Activated CD4-positive, alpha-beta T cell treated with anti-CD3 and anti-CD28 coated beads, Interleukin-2, Interleukin-4, amounts not matched to agents 100 ng/mL and 50 ng/mL, durations not matched to agents 16 hours and 8 hours (primary cell): Measurements from ENCODE around the gene TADA1.

ENCODE experiments used
- DNase-seq: peaks from one replicate; pipeline ENCODE4 v3.0.0-alpha.2; 2020; ENCODE audit warnings: low spot score

The TADA1 gene

GRCh38 chr1:166875734-166876539, at the start of gene TADA1:
Gene TADA1, minus strand, starts transcription at chr1:166876264. Its CDS starts 31 bp downstream, at chr1:166876233.
- peak; percentile 99 for DNase-seq

DNA sequence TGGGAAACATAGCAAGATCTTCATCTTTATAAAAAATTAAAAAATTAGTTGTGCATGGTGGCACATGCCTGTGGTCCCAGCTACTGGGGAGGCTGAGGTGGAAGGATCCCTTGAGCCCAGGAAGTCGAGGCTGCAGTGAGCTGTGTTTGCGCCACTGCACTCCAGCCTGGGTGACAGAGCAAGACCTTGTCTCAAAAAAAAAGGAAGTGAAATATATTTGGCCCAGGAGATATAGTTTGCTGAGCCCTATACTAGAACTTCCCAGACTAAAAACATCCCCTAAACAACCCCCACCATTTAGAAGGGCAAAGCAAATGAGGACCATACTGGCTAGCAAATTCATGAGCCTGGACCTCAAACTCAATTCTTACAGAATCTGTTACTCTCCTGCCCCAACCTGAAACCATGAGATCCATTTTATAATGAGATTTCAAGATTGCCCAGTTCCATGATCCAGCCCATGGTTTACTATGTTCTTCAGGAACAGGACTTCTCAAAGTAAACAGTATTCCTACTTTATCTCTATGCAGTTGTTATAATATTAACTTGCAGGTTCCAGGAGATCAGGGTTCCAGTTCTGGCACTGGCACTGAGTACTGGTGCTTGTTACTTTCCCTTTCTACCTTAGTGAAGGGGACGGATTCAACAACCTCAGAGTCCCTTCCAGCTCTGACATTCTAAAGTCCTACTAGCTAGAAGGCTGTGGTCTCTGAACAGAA, 48.9 kb upstream of the TADA1 start:
- DNase-seq = no peak

DNA sequence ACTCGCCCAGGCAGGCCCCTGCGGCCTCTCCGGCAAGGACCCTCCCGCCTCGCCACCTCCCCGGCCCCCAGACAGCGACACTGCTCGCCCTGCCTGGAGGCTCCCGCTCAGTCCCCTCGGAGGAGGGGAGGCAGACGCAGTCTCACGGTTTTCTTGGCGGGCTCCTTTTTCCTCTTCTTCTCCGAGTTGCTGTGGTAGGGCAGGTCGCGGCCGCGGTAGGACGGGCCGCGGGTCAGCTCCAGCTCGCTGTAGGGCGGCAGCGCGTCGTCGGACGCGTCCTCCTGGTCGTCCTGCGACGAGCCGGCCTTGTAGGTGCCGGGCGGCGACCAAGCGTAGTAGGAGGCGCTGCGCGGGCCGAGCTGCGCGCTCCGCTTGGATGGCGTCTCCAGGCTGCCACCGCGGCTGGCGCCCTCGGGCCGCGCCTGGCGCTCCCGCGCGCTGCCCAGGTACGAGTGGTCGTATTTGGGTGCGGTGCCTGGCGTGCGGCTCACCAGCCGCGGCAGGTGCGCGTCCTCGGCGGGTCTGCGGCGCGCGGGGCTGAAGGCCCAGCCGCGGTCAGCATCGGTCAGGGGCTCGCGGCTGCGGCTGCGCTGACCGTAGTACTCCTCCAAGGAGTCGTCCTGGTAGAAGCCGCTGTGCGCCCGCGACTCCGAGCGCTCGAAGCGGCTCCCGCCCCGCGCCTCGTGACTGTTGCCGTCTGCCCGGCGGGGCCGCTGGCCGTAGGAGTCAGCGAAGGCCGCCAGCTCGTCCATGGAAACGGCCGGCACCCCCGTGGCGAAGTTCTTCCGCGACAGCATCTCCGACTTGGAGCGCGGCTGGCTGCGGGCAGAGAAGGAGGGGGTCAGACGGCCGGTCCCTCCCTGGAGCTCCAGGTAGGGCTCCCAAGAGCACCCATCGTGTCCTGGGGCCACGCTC, 44.8 kb upstream of the TADA1 start:
- DNase-seq = no peak

- DNase-seq = no peak
These were observed 42.9 kb upstream of the TADA1 start for GRCh38 chr1:166918956-166919316.

- no peak for DNase-seq
These were observed 42.3 kb upstream of the TADA1 start for GRCh38 chr1:166918088-166918955.

- DNase-seq = no peak
These were observed 39.9 kb upstream of the TADA1 start for GRCh38 chr1:166915941-166916340.

GRCh38 chr1:166915042-166915441, 39.0 kb upstream of the TADA1 start:
- no peak for DNase-seq

GRCh38 chr1:166914111-166914510, 38.0 kb upstream of the TADA1 start:
- DNase-seq = no peak

DNA sequence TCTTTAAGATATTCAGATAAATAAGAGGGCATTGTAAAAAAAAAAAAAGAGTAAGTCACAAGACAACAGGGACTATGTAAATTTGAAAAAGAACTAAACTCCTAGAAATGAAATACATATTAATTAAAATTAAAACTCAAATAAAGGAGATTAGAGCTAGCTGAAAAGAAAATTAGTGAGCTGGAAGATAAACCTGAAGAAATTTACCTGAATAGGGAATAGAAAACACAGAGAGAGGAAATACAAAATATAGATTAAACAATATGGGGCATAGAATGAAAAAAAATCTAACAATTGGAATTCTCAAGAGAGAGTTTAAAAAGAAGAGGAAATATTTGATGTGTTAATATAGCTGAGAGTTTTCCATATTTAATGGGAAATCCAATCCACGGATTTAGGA, 35.6 kb upstream of the TADA1 start:
- no peak for DNase-seq

GRCh38 chr1:166910396-166910994, 34.4 kb upstream of the TADA1 start:
- peak; percentile 90 for DNase-seq

DNA sequence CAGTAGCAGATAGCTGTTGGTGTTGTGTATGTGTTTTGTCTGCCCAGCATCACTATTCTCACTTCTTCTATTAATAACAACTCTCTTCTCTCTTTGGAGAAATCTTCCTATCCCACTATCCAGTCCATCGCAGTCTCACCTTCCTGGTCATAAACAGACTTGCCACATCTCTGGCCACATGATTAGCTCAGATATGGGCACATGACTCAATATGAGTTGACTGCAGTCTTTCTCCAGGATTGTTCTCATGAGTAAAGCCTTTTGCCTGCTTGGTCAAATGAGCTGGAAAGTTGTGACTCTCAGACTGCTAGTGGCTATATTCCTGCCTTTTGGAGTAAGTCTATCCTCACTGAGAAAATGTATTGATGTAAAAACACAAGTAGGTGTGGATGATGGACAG, 32.9 kb upstream of the TADA1 start:
- no peak for DNase-seq

- DNase-seq = no peak
These were observed 31.7 kb upstream of the TADA1 start for GRCh38 chr1:166907763-166908162.

GRCh38 chr1:166907051-166907450, 31.0 kb upstream of the TADA1 start:
- no peak for DNase-seq

GRCh38 chr1:166906647-166907046, 30.6 kb upstream of the TADA1 start:
- DNase-seq = no peak

DNA sequence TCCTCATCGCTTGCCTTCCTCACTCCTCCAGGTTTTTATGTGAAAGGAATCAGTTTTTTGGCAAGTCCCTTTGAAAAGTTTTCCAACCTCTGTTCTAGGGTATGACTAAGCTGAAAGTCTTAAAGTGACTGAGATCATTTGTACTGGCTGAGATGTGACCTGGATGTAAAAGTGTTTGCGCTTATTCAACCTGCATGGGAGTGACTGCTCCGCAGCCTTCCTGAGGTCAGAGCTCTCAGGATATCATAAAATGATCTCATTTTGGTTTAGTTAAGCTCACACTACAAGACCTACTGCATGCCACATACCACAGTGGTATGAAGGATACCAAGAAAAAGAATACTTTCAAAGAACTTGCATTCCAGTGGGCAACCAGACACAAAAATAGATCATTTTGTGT, 29.8 kb upstream of the TADA1 start:
- peak; percentile 44 for DNase-seq

GRCh38 chr1:166905136-166905535, 29.1 kb upstream of the TADA1 start:
- no peak for DNase-seq

DNA sequence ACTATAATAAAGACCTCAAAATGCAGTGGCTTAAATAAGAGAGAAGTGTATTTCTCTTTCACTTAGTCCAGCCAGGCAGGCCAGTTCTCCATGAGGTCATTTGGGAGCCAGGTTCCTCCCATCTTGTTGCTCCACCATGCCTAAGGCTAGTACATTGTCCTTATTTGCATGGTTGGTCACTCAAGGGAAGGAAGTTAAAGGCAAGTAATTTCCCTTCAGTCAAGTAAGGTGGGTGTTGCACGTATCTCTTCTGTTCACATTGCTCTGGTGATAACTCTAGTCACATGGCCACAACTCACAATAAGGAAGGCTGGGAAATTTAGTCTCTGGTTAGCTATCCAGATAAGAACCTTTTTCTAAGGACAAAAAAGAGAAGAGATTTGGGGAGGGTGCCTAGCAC, 27.2 kb upstream of the TADA1 start:
- DNase-seq = no peak

DNA sequence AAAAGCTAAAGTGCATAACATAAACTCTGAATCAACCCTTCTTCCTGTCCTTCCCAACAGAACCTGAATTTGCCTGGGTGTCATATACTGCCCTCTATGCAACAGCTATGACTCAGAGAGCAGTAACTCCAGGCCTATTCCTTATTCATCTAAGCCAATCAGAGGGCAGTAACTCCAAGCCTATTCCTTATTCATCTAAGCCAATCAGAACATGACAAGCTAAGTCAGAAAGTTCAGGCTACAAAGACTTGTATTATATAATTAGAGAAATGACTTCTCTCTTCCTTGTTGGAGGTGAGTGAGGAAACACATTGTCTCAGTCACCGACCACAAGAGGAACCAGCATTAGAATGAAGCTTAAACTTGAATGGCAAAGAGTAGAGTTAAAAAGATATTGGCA, 26.2 kb upstream of the TADA1 start:
- no peak for DNase-seq

- no peak for DNase-seq
These were observed 24.9 kb upstream of the TADA1 start for GRCh38 chr1:166900987-166901386.

GRCh38 chr1:166899769-166900168, 23.7 kb upstream of the TADA1 start:
- DNase-seq = no peak

DNA sequence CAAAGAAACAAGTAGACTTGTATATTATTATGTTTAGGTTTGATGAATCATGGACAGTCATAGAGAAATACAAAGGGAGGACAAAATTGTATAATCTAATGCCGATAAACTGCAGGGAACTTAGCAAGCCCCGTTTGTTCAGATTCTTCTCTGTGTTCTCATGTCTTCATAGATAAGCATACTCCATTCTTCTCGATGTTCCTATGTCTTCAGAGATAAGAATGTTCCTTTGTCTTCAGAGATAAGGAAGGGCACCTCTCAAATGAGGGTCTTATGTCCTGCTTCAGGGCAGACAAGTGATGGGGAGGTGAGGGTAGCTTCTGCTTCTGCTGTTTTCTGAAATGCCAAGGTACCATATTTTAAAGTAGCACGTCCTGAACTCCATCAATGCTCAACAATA, 19.7 kb upstream of the TADA1 start:
- DNase-seq = no peak
